HS-5 (cell line): ENCODE measurements around the gene RIT2.

ENCODE experiments used
- DNase-seq: peaks from one replicate; pipeline ENCODE4 v3.0.0-alpha.2; 2012; ENCODE audit warnings: low read depth

RIT2 gene

GRCh38 chr18:43080671-43081070 is 34.8 kb downstream of the RIT2 start:
- no peak for DNase-seq

DNA sequence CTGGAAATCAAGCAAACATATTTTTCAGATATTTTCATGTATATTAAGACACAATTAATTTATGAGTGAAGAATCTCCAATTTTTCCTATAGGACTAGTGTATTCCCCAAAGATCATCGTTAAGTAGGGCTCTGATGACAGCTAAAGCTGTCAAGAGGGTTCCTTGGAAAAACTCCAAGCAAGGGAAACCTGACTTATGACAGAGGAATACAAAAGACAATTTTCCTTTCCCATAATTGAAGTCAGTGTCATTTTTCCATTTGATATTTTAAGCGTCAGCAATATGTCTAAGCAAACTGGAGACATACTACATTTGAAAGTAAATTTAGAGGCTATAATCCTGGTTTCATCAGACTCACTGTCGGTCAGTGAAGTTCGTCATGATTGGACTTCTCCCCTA is 36.1 kb downstream of the RIT2 start:
- DNase-seq = no peak

DNA sequence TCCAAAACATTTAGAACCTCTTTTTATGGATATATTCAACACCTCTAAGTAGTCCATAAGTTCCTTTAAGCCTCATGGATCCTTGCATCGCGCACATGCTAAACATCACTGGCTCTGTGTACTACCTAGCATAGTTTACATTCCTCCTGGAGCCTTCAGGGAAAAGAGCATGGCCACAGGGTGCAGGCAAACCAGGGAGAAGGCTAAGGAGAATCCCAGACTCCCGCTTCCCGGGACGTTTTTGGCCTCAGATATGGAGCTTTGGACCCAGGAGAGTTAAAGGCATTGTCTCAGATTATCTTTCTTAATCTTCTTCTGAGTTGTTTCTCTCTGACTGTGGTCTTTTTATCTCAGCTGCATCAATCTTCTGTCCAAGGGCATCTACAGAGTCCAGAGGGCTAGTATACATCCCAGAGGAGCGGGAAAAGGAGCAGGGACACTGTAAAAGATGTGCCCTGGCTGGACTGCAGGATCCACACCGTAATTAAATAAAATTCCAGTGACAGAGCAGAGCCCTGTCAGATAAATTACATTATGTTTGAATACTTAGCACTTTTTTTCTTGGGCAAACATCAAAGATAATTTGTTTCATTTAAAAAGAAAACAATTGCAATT is 36.9 kb downstream of the RIT2 start:
- no peak for DNase-seq

- DNase-seq = no peak
Observed at GRCh38 chr18:43077510-43078308, 37.8 kb downstream of the RIT2 start.

GRCh38 chr18:43073771-43074170 is 41.7 kb downstream of the RIT2 start:
- DNase-seq = no peak

DNA sequence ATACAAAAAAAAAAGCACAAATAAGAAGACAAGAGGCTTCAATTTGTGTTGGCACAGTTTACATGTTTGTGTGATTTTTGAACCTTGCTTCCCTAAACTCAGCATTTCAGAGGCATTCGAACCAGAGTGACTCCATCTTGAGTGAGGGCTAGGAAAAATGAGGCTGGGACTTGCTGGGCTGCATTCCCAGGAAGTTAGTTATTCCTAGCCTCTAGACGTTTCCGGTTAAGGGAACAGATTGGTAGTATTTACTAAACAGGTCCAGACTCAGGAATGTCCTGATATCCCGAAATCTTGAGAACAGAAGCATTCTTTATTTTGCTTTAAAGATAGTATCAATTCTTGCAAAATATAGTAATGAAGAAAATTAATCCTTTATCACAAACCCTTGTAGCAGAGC is 46.7 kb downstream of the RIT2 start:
- DNase-seq = no peak

- DNase-seq = no peak
Observed at GRCh38 chr18:43067570-43067969, 47.9 kb downstream of the RIT2 start.

GRCh38 chr18:43061816-43062215 is 53.7 kb downstream of the RIT2 start:
- no peak for DNase-seq

- no peak for DNase-seq
Observed at GRCh38 chr18:43061318-43061717, 54.2 kb downstream of the RIT2 start.

DNA sequence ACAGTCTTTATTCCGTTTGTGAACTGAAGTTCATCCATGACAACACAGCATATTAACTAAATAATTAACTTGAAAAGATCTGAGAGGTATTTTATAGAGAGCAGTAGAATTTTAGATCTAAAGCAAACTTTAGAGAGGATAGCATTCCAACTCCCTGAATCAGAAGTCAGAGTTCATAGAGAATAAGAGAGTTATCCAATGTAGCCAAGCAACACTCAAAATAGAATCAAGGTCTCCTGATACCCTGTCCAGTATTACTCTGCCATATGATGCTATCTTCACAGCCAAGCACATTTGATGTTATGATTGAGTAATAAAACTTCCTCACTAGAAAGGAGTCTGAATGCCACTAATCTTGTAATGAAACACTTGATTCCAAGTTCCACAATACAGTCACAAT is 55.5 kb downstream of the RIT2 start:
- peak; percentile 9 for DNase-seq

- DNase-seq = no peak
Observed at GRCh38 chr18:43054815-43055519, 60.5 kb downstream of the RIT2 start.

DNA sequence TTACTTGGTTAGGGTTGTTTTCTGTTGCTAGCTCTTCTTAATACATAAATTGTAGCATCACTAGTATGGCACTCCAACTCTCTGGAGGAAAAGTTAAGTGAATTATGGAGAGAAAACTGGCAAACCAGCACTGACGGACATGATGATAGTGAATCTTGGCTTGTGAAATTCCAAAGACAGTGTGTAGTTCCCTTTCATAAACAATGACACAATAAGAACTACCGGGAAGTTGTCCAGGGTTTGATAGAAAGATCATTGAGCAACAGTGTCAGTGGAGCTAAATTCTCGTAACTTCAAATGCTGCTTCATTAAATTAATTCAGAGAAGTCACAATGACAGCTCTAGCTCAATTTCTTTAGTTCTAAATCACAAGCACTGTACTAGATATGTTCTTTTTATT is 66.5 kb downstream of the RIT2 start:
- no peak for DNase-seq

DNA sequence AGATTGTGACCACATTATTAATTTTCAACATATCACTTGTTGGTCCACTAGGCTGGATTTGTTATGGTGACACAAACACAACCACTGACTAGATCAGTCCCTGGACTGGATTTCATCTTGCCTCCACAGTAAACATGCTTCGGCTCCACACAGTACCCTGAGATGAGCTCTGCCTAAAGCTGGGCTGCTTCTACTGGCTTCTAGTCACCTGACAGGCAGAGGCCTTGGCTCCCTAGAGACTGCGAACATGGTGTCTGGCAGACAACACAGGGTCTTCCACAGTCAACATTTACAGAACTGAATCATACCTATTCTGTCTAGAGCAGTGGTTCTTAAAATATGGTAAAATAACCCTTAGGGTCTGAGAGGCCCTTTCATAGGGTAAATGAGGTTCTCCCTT is 69.2 kb downstream of the RIT2 start:
- no peak for DNase-seq

GRCh38 chr18:43043626-43044025 is 71.9 kb downstream of the RIT2 start:
- no peak for DNase-seq

DNA sequence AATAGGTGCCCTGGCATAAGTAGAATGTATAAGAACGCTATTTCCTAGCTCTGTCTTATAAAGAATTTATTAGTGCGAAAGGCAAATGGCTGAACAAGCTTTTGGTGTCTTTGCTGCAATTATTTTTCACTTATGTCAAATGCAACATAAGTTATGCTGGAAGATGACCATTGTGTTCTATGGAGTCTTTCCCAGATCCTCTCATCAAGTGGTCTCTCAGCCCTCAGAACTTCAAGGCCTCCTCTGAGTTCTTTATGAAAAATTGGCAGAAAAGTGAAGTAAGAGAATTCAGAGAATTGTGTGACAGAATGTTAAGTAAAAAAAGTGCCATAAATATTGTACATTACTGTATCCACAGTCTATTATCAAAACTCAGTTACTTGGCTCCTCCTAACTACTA is 75.2 kb downstream of the RIT2 start:
- no peak for DNase-seq

GRCh38 chr18:43034683-43035500 is 80.6 kb downstream of the RIT2 start:
- DNase-seq = no peak

- DNase-seq = no peak
Observed at GRCh38 chr18:43031169-43031568, 84.3 kb downstream of the RIT2 start.

GRCh38 chr18:43029414-43029813 is 86.1 kb downstream of the RIT2 start:
- DNase-seq = no peak

- no peak for DNase-seq
Observed at GRCh38 chr18:43022874-43023273, 92.6 kb downstream of the RIT2 start.

DNA sequence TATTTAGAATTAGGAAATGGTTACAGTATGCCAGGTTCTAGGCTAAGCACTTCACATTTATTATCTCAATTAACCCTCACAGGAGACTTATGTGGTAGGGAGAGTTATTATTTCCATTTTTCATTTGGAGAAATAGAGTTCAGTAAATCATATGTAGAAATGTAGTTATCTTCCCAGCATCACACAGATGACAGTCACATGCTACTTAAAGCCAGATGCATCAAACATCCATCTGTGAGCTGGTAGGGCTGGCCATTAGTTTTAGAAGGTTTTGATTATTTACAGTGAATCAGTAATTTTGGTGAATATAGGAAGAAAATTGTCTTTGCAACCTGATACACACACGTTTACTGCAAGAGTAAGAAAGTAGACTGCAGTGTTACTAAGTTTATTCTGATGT is 97.9 kb downstream of the RIT2 start:
- DNase-seq = no peak

DNA sequence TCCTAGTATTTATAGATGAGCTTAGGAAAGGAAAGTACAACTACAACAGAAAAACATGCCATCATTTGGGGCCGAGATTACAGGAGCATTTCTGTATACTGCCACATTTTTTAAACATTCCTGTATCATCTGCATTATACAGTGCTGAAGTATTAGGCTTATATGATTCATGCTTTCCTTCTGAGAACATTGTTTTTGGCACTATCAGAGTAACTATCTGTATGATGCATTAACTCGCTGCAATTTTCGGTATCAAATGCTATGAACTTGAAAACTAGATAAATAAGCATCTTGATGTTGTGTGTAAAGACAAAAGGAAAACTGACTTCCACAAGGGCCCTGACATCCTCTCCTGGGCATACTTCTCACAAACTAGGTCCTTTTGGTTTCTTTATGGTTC is 102.0 kb downstream of the RIT2 start:
- no peak for DNase-seq

DNA sequence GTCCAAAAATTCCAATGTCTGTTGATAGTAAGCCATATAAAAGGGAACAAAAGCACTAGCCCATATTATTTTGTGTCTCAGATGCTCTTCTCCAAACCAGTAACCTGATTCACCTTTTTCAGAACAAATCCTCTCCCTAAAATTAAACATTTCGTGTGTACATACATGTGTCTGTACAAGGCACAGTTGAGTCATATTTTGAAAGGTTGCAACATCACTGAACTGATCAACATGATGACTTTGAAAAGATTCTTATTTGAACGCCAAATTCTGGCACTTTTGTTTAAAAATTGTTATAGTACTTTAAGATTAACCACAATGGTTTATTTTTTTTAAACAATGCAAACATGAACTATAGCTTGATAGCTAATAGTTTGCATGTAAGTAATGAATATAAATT is 102.5 kb downstream of the RIT2 start:
- DNase-seq = no peak
